ENCODE results near the gene L1TD1. TPM values are rescaled to one million over a fixed set of nuclear protein-coding genes. Genes with fewer than 3 reads are reported as not detected.
"Not testable (repeated sequence)": the region's sequence is repeated elsewhere in the genome, so short reads cannot be mapped to it uniquely, and the experiment has no call there.

The L1TD1 gene, protein sequence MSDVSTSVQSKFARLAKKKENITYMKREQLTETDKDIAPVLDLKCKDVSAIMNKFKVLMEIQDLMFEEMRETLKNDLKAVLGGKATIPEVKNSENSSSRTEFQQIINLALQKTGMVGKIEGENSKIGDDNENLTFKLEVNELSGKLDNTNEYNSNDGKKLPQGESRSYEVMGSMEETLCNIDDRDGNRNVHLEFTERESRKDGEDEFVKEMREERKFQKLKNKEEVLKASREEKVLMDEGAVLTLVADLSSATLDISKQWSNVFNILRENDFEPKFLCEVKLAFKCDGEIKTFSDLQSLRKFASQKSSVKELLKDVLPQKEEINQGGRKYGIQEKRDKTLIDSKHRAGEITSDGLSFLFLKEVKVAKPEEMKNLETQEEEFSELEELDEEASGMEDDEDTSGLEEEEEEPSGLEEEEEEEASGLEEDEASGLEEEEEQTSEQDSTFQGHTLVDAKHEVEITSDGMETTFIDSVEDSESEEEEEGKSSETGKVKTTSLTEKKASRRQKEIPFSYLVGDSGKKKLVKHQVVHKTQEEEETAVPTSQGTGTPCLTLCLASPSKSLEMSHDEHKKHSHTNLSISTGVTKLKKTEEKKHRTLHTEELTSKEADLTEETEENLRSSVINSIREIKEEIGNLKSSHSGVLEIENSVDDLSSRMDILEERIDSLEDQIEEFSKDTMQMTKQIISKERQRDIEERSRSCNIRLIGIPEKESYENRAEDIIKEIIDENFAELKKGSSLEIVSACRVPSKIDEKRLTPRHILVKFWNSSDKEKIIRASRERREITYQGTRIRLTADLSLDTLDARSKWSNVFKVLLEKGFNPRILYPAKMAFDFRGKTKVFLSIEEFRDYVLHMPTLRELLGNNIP
- 5.2 TPM for polyA plus RNA-seq (ENCODE audit: insufficient read length)
- long read RNA-seq, donor 1, result 0 reads
- long read RNA-seq, donor 2, result 0 reads
- long read RNA-seq, donor 3, result 0 reads
- long read RNA-seq, donor 4, result 0 reads
- long read RNA-seq, donor 5, result 0 reads
- long read RNA-seq, donor 6, result 0 reads
- long read RNA-seq, donor 7, partial matches to known transcripts, result 0 of 1 reads
- long read RNA-seq, donor 7, other reads (novel, unspliced or antisense), result 0 of 1 reads
- long read RNA-seq, donor 8, result 0 reads

DNA sequence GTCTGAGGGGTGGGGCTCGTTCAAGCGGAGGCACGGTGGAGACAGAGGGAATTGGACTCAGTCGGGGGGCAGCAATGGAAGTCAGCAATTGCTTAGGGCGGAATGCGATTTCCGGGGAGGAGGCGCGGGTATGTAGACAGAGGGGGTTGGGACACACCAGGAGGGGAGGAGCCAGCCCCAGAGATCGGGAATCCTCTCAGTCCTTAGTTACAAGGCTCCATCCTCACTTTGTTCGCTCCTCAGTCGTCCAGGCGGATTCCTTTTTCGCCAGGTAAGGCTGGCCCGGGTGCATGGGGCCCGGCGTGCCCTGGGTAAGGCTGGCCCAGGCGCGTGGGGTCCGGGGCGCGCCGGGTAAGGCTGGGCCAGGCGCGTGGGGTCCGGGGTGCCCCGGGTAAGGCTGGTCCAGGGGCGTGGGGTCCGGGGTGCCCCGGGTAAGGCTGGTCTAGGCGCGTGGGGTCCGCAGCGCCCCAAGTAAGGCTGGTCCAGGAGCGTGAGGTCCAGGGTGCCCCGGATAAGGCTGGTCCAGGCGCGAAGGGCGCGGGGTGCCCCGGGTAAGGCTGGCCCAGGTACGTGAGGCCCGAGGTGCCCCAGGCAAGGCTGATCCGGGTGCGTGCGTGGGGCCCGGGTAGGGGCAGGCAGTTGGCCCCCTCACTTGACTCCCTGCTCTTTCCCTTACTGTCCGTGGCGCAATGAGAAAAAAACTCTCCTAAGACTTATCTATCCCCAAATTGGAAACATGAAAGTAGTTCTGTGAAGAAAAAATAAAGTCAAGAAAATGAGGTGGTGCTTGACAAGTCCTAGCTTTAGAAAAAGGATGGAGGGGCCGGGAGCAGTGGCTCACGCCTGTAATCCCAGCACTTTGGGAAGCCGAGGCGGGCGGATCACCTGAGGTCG lies at the start of gene L1TD1:
TSS of gene L1TD1 (plus strand) at position 199 of the 894 bp plus-strand sequence. CDS start 11,780 bp downstream, outside the sequence.
- DNase-seq, result peak; percentile 43

DNA sequence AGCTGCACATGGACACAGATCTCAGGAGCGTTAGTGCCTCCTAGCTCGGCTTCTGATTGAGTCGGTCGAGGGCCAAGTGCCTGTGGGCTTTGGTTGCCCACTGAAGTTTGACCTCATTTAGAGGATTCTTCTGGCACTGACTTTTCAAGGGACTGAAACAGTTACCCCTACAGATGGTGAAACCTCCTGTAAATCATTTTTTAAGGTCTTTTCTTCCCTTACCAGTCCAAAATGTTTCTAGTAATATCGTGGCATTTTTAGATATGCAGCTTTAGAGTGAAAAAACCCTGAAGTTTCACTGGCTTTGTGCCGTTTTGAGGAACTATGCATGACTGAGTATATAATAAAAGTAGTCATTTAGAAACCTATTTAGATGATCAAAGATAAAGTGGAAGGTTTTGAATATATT lies 34.7 kb upstream of the L1TD1 start:
- no peak for DNase-seq

DNA sequence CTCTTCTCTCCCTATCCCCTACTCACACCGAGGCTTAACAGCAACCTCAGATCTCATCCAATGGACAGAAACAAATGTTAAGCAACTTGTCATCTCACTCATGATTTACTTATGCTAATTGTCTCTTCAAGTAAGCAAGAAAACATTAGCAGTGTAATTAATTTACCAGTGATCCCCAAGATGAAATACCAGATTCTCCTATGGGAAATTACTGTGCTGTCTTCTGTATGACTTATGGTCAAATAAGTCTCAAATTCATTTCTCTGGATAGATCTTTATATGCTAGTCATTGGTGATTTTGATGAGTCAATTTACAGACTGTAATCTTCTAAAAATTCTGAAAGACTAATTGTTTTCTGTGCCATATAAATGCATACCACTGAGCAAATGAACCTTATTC lies 32.9 kb upstream of the L1TD1 start:
- DNase-seq, result no peak

DNA sequence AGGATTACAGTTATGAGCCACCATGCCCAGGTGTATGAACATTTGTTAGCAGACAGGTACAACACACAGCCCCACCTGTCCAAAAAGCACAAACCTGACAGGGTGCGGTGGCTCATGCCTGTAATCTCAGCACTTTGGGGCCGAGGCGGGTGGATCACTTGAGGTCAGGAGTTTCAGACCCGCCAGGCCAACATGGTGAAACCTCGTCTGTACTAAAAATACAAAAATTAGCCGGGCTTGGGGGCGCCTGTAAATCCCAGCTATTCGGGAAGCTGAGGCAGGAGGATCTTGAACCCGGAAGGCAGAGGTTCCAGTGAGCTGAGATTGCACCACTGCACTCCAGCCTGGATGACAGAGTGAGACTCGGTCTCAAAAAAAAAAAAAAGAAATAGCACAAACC lies 24.3 kb upstream of the L1TD1 start:
- not testable (repeated sequence) for DNase-seq

DNA sequence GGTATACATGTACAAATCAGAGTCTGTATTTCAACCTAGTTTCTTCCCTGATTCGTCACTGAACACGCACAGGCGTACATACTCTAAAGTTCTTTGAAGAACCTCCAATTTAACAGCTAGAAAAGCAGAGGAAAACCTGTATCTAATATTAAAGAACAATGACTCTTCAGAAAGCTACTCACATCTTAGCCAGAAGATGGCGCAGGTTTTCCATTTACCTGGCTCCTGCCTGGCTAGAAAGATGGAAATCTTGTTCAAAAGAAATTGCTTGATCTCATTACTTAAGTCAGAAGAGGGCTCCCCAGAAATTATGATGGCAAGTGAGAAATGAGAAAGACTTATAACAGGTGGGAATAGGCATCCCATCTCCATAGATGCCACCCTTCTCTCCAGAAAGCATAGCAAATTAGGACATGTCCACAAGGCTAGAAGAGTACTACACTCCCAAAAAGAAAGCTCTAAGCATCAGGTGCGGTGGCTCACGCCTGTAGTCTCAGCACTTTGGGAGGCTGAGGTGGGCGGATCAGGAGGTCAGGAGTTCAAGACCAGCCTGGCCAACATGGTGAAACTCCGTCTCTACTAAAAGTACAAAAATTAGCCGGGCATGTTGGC lies 19.0 kb upstream of the L1TD1 start:
- DNase-seq, result peak; percentile 67

DNA sequence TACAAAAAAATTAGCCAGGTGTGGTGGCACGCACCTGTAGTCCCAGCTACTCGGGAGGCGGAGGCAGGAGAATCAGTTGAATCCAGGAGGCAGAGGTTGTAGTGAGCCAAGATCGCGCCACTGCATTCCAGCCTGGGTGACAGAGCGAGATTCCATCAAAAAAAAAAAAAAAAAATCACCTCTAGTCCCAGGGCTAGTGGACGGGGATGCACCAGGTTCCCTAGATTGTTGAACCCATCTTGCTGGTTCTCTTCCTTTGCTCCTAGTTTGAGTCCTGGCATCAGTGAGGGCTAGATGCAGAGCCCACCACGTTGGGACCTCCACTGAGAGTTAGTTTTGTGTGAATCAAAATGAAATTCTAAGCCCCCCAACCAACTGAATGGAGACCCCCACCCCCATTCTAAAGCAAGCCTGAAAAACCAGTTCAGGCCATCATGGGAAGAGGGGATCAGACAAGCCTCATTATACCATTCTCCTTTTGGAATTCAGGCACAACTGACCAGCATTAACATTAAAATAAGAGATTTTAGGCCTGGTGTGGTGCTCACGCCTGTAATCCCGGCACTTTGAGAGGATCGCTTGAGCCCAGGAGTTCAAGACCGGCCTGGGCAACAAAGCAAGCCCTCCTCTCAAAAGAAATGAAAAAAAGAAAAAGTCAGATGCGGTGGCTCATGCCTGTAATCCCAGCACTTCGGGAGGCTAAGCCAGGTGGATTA lies 17.9 kb upstream of the L1TD1 start:
- DNase-seq, result no peak

DNA sequence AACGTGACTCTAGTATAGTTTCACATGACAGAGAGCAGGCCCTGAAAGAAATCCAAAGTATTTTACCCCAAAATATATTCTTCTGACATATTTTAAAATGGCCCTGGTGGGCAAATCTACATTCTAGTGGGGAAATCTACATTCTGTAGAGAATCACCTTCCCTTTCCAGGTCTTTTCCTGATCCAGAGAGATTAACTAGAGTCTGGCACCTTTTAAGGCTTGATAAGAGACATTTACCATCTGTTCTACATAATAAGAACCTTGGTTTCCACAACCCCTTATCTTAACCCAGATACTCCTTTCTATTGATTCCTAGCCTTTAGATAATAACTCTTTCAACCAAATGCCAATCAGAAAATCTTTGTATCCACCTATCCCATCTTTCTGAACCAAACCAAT lies 17.0 kb upstream of the L1TD1 start:
- no peak for DNase-seq

DNA sequence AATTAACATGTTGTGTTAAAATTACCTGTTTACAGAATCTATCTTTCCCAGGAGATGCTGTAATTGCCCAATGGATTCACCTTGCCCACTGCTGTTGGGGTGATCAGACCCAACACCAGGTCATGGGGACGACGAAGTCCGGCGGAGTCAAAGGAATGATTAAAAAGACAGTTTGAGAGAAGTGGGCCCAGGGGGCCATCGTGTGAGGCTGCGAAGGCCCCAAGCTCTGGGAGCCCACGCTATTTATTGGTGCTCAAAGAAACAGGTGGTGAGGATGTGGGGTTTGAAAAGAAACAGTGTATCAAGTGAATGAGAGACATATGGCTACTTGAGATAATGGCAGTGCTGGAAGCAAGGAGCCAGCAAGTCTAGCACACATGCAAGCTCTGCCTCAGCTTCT lies 16.3 kb upstream of the L1TD1 start:
- no peak for DNase-seq

DNA sequence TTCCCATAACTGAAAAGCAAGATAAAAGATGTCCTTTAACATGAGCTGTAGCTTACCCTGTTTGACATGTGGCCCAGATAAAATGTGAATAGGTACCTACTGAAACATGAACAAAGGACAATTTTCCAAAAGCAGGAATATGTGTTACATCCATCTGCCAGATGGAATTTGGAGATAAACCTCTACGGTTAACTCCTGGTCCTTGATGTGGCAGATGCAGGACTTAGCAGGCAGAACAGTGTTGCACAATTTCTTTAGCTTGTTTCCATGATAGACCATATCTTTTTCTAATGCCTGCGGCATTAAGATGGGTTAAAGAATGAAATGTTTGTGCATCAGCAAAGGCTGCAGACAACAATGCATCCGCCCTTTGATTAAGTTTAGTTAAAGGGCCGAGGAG lies 14.6 kb upstream of the L1TD1 start:
- DNase-seq, result not testable (repeated sequence)

DNA sequence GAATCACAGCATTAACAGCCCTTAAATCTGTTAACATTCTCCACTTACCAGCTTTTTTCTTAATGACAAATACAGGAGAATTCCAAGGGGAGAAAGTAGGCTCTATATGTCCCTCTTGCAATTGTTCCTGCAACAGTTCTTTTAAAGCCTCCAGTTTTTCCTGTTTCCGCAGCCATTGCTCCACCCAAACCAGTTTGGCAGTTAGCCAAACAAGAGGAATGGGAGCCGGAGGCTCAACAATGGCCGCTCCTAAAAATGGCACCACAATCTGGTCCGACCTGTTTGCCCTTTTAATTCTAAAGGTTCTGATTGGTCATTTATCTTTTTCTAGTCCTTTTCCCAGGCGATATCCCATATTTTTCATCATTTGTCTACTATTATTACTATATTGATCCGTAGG lies 14.0 kb upstream of the L1TD1 start:
- DNase-seq, result no peak

DNA sequence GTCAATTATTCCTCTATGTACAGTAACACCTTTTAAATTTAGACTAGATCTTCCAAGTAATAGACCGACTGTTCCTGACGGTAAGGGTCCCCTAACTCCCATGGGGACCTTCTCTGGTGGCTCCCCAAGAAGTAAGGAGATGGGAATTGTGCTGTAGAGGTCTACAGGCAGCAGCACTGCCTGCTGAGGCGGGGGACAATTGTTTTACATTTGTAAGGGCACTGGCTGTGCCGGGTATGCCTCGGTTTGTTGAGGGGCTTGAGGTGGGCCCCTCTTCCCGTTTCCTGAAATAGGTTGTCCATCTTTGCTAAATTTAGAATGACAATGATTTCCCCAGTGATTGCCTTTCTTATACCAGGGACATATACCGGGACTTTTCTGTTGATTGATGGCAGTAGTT lies 13.1 kb upstream of the L1TD1 start:
- DNase-seq, result no peak

DNA sequence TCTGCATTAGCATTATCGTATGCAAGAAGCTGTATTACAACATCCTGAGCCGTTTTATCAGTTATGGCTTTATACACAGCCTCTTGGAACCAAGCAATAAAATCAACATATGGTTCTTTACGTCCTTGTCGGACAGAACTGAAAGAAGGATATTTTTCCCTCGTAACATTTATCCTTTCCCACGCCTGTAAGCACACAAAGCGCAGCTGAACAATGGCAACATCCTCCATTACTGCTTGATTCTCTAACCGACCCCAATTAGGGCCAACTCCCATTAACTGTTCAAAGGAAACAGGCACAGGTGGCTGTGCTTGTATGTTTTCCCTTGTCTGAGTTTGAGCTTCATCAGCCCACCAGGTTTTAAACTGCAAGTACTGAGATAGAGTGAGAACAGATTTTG lies 12.5 kb upstream of the L1TD1 start:
- not testable (repeated sequence) for DNase-seq

DNA sequence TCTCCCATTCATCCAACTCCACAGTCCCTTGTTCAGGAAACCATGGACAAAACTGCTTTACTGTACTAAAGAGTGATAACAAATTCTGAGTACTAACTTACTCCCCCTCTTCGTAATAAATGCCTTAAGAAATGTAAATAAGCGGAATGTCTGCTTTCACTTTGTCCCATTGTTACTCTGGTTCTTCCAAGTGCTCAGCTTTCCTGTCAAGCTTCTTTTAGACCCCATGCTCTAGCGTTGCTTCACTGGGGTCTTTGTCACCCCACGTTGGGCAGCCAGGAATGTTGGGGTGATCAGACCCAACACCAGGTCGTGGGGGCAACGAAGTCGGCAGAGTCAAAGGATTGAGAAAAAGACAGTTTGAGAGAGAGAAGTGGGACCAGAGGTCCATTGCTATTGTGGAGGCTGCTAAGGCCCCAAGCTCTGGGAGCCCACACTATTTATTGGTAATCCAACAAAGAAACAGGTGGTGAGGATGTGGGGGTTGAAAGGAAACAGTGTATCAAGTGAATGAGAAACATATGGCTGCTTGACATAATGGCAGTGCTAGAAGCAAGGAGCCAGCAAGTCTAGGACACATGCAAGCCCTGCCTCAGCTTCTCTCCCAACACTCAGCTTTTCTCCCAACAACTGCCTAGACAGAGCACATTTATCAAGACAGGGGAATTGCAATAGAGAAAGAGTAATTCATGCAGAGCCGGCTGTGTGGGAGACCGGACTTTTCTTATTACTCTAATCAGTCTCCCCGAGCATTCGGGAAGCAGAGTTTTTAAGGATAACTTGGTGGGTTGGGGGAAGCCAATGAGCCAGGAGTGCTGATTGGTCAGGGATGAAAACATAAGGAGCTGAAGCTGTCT lies 11.3 kb upstream of the L1TD1 start:
- not testable (repeated sequence) for DNase-seq

DNA sequence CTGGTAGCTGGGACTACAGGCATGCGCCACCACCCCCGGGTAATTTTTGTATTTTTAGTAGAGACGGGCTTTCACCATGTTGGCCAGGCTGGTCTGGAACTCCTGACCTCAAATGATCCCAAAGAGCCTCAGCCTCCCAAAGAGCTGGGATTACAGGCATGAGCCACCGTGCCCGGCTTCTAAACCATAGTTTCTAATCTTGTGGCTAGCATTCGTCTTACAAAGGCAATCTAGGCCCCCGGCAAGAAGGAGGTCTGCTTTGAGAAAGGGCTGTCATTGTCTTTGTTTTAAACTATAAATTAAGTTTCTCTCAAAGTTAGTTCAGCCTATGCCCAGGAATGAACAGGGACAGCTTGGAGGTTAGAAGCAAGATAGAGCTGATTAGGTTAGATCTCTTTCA lies 10.3 kb upstream of the L1TD1 start:
- no peak for DNase-seq

DNA sequence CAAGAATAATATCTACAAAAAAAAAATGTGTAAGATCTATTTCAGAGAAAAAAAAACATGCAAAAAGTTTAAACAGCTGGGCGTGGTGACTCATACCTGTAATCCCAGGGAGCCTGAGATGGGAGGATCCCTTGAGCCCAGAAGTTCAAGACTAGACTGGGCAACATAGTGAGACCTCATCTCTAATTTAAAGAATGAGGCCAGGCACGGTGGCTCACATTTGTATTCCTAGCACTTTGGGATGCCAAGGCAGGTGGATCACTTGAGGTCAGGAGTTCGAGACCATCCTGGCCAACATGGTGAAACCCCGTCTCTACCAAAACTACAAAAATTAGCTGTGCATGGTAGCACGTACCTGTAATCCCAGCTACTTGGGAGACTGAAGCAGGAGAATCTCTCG lies 9.4 kb upstream of the L1TD1 start:
- DNase-seq, result not testable (repeated sequence)

DNA sequence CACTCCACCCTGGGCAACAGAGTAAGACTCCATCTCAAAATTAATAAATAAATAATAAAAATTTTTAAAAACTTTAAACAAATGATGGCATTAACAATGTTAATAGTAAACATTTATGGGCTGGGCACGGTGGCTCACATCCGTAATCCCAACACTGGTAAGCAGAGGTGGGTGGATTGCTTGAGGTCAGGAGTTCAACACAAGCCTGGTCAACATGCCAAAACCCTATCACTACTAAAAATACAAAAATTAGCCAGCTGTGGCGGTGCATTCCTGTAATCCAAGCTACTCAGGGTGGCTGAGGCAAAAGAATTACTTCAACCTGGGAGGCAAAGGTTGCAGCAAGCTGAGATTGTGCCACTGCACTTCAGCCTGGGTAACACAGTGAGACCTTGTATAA lies 9.0 kb upstream of the L1TD1 start:
- DNase-seq, result no peak

DNA sequence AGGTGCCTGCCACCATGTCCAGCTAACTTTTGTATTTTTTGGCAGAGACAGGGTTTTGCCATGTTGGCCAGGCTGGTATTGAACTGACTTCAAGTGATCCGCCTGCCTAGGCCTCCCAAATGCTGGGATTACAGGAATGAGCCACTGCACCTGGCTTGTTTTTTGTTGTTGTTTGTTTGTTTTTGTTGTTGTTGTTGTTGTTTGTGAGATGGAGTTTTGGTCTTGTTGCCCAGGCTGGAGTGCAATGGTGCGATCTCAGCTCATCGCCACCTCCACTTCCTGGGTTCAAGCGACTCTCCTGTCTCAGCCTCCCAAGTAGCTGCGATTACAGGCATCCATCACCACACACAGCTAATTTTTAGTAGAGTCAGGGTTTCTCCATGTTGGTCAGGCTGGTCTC lies 7.1 kb upstream of the L1TD1 start:
- no peak for DNase-seq

DNA sequence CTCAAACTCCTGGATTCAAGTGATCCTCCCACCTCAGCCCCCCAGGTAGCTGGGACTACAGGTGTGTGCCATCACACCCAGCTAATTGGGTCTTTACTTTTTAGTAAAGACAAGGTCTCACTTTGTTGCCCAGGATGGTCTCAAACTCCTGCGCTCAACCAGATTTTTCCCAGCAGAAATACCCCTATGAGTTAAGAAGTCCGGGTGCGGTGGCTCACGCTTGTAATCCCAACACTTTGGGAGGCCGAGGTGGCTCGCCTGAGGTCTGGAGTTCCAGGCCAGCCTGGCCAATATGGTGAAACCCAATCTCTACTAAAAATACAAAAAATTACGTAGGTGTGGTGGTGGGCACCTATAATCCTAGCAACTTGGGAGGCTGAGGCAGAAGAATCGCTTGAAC lies 6.5 kb upstream of the L1TD1 start:
- no peak for DNase-seq

DNA sequence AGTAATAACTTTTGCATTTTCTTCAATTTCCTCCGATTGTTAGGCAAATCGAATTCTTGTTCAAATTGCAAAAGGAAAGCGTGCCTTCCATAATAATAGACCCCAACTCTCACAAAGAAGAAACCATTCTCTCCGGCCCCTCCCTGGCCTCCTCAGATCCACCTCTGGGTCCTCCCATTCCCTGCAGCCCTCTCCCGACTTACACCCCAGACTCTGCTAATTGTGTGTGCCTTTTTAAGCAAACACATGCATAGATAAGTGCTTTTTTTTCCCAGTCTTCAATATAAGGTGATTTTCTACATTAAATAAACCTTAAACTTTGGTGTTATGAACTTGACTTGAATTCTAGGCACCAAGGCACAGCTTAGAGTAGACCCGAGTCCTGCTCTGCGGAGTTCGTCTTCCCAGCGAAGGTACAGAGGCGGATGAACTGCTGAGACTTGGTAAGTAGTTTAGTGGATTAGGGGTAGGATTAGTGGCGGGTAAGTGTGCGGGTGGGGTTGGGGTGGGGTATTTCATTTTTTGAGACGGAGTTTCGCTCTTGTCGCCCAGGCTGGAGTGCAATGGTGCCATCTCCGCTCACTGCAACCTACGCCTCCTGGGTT lies 1.5 kb downstream of the L1TD1 start:
- DNase-seq, result no peak
